T-helper 1 cell (primary cell): ENCODE measurements around the gene RASGRP1.

Experiments used
- DNase-seq, 5 donors: peaks; one replicate each; pipeline ENCODE4 v3.0.0-alpha.2; 2012 to 2020

RASGRP1 gene

GRCh38 chr15:38454696-38455090 is 109.9 kb downstream of the RASGRP1 start:
- no peak for DNase-seq

- peak; percentile 50 to 86 (median 67) for DNase-seq
These were observed 110.5 kb downstream of the RASGRP1 start, which contains the start of gene FAM98B for GRCh38 chr15:38453971-38454695. Gene FAM98B (plus strand): TSS chr15:38454127. CDS start chr15:38454162, 35 bp downstream.

- no peak for DNase-seq
These were observed 123.5 kb downstream of the RASGRP1 start for GRCh38 chr15:38441130-38441519.

- peak in 4 of 5 donors; percentile 27 to 75 (median 38) for DNase-seq
These were observed 124.1 kb downstream of the RASGRP1 start for GRCh38 chr15:38440353-38441129.
